IMR-90 (cell line): ENCODE results near the gene SPATA24. TPM values are rescaled to one million over a fixed set of nuclear protein-coding genes. Genes with fewer than 3 reads are reported as not detected.

ENCODE experiments used
- CTCF ChIP-seq: conservative IDR thresholded peaks from 2 replicates; pipeline ENCODE4 v1.5.1; 2012; ENCODE audit warnings: mild to moderate bottlenecking, low read depth, low read length, improper control_type of control experiment
- polyA plus RNA-seq, 3 experiments: library from polyadenylated mRNA; depleted of rRNA; stranded (reverse); fragments of >200 nt; gene quantifications; 2 replicates each; pipeline ENCODE4 v1.2.3, GENCODE V29; 2012; ENCODE audit warnings: low replicate concordance in 1 of 3
- total RNA-seq: library from RNA; depleted of rRNA; stranded (reverse); fragments of >200 nt; gene quantifications from 2 replicates; pipeline ENCODE4 v1.2.3, GENCODE V29; 2012

The SPATA24 gene
- total and polyA plus RNA-seq, 2 of the 4 experiments (the other 2 are of a cell fraction), result 4.1 to 4.3 TPM

GRCh38 chr5:139390639-139391569, 13.0 kb downstream of the SPATA24 start (continued):
- TF ChIP-seq CTCF, result no peak
